ENCODE data around the gene CACNA2D3. TPM values are rescaled to one million over a fixed set of nuclear protein-coding genes. Genes with fewer than 3 reads are reported as not detected.

The CACNA2D3 gene
- total and polyA plus RNA-seq, 12 donors: 0.51 to 43.5 (median 19.3) TPM

DNA sequence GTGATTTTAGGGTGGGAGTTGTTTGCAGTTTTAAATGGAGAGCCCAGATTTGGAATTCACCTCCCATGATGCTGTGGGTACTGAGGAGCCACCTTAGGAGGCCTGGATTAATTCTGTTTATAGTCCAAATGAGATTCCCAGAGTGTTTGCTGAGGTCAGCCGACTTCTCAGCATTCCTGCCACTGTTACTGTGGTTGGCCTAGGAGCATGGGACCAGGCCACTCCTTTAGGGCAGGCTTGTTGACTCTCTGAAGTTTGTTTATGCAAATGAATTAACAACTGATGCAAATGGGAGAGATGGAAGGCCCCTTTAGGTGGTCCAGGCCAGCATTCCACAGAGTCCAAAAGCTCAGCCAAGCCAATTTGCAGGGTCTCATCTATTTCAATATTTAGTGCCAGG is 46.1 kb downstream of the CACNA2D3 start:
- Histone ChIP-seq H3K27ac (no peak overlapping the region), H3K27me3 (no peaks in the 10 kb centered on the region), H3K4me1 (peaks cover 0 to under 1% (median 0%) of the 10 kb centered on the region in 9 donors), H3K4me3 (no peak overlapping the region), H3K36me3 (no peaks in the 10 kb centered on the region), H3K9me3 (no peaks in the 10 kb centered on the region)
- intact Hi-C loops (cut with DNase I): no loop called here
- TF ChIP-seq, protein P1, sequence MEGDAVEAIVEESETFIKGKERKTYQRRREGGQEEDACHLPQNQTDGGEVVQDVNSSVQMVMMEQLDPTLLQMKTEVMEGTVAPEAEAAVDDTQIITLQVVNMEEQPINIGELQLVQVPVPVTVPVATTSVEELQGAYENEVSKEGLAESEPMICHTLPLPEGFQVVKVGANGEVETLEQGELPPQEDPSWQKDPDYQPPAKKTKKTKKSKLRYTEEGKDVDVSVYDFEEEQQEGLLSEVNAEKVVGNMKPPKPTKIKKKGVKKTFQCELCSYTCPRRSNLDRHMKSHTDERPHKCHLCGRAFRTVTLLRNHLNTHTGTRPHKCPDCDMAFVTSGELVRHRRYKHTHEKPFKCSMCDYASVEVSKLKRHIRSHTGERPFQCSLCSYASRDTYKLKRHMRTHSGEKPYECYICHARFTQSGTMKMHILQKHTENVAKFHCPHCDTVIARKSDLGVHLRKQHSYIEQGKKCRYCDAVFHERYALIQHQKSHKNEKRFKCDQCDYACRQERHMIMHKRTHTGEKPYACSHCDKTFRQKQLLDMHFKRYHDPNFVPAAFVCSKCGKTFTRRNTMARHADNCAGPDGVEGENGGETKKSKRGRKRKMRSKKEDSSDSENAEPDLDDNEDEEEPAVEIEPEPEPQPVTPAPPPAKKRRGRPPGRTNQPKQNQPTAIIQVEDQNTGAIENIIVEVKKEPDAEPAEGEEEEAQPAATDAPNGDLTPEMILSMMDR (IDR thresholded peaks at IDR 0.05): no peak
- DNase-seq: no peak
- WGBS, 2 donors: 60 to 61% methylated on average over 1 of the region's 1 CpG
- ATAC-seq: no peak

DNA sequence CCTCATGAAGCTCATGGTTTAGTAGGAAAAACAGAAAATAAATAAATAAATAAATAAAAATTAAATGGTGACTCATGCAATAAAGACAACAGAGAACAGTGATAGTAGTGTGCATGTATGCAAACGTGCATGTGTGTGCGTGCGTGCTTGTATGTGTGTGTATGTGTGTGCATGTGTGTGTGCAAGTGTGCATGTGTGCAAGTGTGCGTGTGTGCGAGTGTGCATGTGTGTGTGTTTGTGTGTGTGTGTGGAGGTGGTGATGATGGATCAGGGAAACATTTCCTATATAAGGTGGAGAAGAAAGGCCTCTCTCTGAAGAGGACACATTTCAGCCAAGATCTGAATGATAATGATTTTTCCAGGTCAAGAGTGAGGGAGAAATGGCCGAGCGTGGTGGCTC is 47.2 kb downstream of the CACNA2D3 start:
- 90 to 91% methylated on average over 7 of the region's 7 CpGs for WGBS, 2 donors
- ATAC-seq (no peak), DNase-seq (no peak)
- intact Hi-C loops (cut with DNase I): no loop called here
- TF ChIP-seq, protein P1 (IDR thresholded peaks at IDR 0.05): no peak
- H3K36me3 ChIP-seq: no peaks in the 10 kb centered on the region
- no peaks in the 10 kb centered on the region for H3K27me3 ChIP-seq
- H3K27ac ChIP-seq: no peak overlapping the region
- H3K9me3 ChIP-seq: no peaks in the 10 kb centered on the region
- H3K4me3 ChIP-seq: no peak overlapping the region
- no peaks in the 10 kb centered on the region for H3K4me1 ChIP-seq

DNA sequence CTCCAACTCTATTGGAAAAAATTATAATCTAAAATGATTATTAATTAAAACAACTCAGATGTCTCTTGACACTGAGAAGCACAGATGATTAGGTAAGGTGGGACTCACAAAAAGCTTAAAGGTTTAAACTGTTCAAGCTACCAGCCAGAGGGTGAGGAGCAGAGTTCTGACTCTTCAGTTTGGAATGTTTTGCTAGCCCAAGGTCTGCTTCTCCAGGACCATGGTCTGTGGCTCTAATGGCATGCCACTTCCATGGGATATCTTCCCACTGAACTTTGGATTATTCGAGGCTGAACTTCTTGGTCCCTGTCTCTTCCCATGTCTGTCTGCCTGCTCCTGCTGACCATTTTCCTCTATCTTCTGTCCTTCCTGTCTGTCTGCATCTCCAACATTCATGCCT is 49.2 kb downstream of the CACNA2D3 start:
- no peaks in the 10 kb centered on the region for H3K36me3 ChIP-seq
- no peak overlapping the region for H3K27ac ChIP-seq
- no peak overlapping the region for H3K4me3 ChIP-seq
- WGBS, 2 donors: 83% methylated on average over 1 of the region's 1 CpG
- TF ChIP-seq, protein P1 (IDR thresholded peaks at IDR 0.05): no peak
- DNase-seq (no peak), ATAC-seq (no peak)
- intact Hi-C loops (cut with DNase I): no loop called here
- no peaks in the 10 kb centered on the region for H3K4me1 ChIP-seq
- H3K27me3 ChIP-seq: no peaks in the 10 kb centered on the region
- no peaks in the 10 kb centered on the region for H3K9me3 ChIP-seq

DNA sequence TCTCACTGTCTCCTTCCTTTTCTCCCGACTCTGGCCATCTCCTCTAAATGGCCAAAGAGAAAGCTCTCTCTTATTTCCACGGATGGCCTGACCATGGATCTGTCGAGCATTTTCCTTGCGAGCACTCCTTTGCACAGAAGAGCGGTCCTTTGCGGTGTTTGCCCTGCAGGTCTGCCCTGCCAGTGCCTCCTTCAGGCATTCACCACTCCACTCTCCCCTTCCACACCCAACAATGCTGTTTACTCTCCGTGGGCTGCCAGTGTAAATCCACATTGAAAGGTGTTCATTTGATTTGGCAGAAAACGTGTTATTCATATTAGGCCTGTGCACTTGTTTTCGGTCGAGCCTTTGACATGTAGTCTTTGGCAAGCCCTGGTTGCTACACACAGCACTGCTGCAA is 49.6 kb downstream of the CACNA2D3 start:
- Histone ChIP-seq H3K27ac (no peak overlapping the region), H3K9me3 (no peaks in the 10 kb centered on the region), H3K4me3 (no peak overlapping the region), H3K27me3 (no peaks in the 10 kb centered on the region), H3K4me1 (no peaks in the 10 kb centered on the region), H3K36me3 (no peaks in the 10 kb centered on the region)
- no peak for ATAC-seq
- TF ChIP-seq, protein P1 (IDR thresholded peaks at IDR 0.05): no peak
- DNase-seq: no peak
- WGBS, 2 donors: 87% methylated on average over 10 of the region's 10 CpGs
- intact Hi-C loops (cut with DNase I): no loop called here

DNA sequence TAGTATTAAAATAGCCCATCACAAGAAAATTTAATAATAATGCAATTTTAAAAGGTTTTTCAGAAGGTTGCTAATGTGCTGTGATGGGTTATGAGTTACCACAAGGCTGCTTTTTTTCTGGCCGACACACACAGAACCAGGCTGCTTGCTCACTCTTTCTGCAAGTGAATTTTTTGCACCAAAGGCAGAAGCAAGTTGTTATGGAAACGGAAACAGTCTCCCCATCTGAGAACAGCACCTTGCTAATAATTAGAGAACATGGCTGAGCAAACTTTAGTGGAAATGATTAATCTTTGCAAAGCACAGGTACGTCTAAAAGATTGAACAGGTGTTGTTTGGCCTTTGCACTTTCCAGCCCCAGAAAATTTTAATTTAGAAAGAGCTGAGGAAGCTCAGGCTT is 51.0 kb downstream of the CACNA2D3 start:
- H3K27me3 ChIP-seq: no peaks in the 10 kb centered on the region
- no peak overlapping the region for H3K27ac ChIP-seq
- no peak overlapping the region for H3K4me3 ChIP-seq
- H3K4me1 ChIP-seq: no peaks in the 10 kb centered on the region
- no peak for ATAC-seq
- intact Hi-C loops (cut with DNase I): no loop called here
- TF ChIP-seq, protein P1 (IDR thresholded peaks at IDR 0.05): no peak
- DNase-seq: no peak
- WGBS, 2 donors: 81 to 85% methylated on average over 3 of the region's 3 CpGs
- H3K9me3 ChIP-seq: no peaks in the 10 kb centered on the region
- H3K36me3 ChIP-seq: no peaks in the 10 kb centered on the region
